Mucosa of rectum (tissue), 2 donors: ENCODE measurements around the gene MAN1C1.
A peak's percentile ranks its signal among the peaks of the same experiment; 100 is the strongest.

Experiments used
- H3K27ac ChIP-seq, 2 donors: one replicate each; pipeline ENCODE4 v1.7.0; 2013; ENCODE audit warnings: inconsistent platforms in 2 of 2, low read depth in 2 of 2, low read length in 2 of 2
- H3K27me3 ChIP-seq, 2 donors: one replicate each; pipeline ENCODE4 v1.7.0; 2013; ENCODE audit warnings: low read length in 2 of 2; ENCODE audit not compliant: control insufficient read depth in 2 of 2, insufficient read depth in 2 of 2
- H3K36me3 ChIP-seq, 2 donors: one replicate each; pipeline ENCODE4 v1.7.0; 2013; ENCODE audit warnings: low read length in 2 of 2; ENCODE audit not compliant: control insufficient read depth in 2 of 2, insufficient read depth in 2 of 2
- H3K4me1 ChIP-seq, 2 donors: one replicate each; pipeline ENCODE4 v1.7.0; 2013; ENCODE audit warnings: low read length in 2 of 2, mild to moderate bottlenecking in 1 of 2; ENCODE audit not compliant: control insufficient read depth in 2 of 2, insufficient read depth in 2 of 2
- H3K4me3 ChIP-seq, 2 donors: one replicate each; pipeline ENCODE4 v1.7.0; 2013; ENCODE audit warnings: low read length in 2 of 2
- H3K9ac ChIP-seq, 2 donors: one replicate each; pipeline ENCODE4 v1.7.0; 2013; ENCODE audit warnings: low read length in 2 of 2, low read depth in 1 of 2, mild to moderate bottlenecking in 1 of 2
- H3K9me3 ChIP-seq, 2 donors: one replicate each; pipeline ENCODE4 v1.7.0; 2013; ENCODE audit warnings: low read length in 2 of 2; ENCODE audit not compliant: control insufficient read depth in 2 of 2
- donor health status: healthy.
- donor health status: Normal muscosa, but diverticular disease.

MAN1C1 gene

GRCh38 chr1:25703041-25703440, 86.5 kb downstream of the MAN1C1 start:
- no peaks in the 10 kb centered on the region for H3K9me3 ChIP-seq
- no peaks in the 10 kb centered on the region for H3K36me3 ChIP-seq
- no peak overlapping the region for H3K27ac ChIP-seq
- no peak overlapping the region for H3K4me3 ChIP-seq
- H3K27me3 ChIP-seq: no peaks in the 10 kb centered on the region
- peaks cover 0 to 3% of the 10 kb centered on the region in 2 donors for H3K4me1 ChIP-seq
- no peak overlapping the region for H3K9ac ChIP-seq

GRCh38 chr1:25703671-25704266, 87.2 kb downstream of the MAN1C1 start:
- Histone ChIP-seq H3K9ac (no peak overlapping the region), H3K27me3 (no peaks in the 10 kb centered on the region), H3K9me3 (no peaks in the 10 kb centered on the region), H3K27ac (no peak overlapping the region), H3K4me3 (no peak overlapping the region), H3K36me3 (no peaks in the 10 kb centered on the region), H3K4me1 (peaks cover 0 to 3% of the 10 kb centered on the region in 2 donors)

DNA sequence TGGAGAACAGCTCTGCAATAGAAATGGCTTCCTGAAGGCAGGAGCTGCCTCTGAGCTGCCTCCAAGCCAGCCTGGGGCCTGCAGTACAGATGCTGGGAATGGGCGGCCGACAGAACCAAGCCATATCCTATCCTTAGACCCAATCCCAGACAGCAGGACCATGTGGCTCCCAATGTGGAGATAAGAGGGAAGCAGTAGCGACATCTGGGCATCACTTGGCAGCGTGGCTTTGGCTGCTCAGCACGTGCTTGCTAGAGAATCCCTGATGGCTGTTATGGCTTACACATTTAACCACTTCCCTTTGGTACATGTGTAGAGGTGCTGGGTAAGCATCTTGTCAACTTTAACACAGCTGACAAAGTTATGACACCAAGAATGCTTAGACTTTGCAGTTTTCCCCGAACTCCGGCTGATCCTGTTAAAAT, 87.7 kb downstream of the MAN1C1 start:
- no peak overlapping the region for H3K27ac ChIP-seq
- no peak overlapping the region for H3K9ac ChIP-seq
- no peaks in the 10 kb centered on the region for H3K27me3 ChIP-seq
- no peaks in the 10 kb centered on the region for H3K36me3 ChIP-seq
- H3K9me3 ChIP-seq: no peaks in the 10 kb centered on the region
- peaks cover 0 to 3% of the 10 kb centered on the region in 2 donors for H3K4me1 ChIP-seq
- H3K4me3 ChIP-seq: no peak overlapping the region

- Histone ChIP-seq H3K27me3 (no peaks in the 10 kb centered on the region), H3K4me3 (no peak overlapping the region), H3K27ac (no peak overlapping the region), H3K9ac (no peak overlapping the region), H3K36me3 (no peaks in the 10 kb centered on the region), H3K9me3 (no peaks in the 10 kb centered on the region), H3K4me1 (peaks cover 0 to 3% of the 10 kb centered on the region in 2 donors)
Observed at GRCh38 chr1:25705699-25706098, 89.1 kb downstream of the MAN1C1 start.

DNA sequence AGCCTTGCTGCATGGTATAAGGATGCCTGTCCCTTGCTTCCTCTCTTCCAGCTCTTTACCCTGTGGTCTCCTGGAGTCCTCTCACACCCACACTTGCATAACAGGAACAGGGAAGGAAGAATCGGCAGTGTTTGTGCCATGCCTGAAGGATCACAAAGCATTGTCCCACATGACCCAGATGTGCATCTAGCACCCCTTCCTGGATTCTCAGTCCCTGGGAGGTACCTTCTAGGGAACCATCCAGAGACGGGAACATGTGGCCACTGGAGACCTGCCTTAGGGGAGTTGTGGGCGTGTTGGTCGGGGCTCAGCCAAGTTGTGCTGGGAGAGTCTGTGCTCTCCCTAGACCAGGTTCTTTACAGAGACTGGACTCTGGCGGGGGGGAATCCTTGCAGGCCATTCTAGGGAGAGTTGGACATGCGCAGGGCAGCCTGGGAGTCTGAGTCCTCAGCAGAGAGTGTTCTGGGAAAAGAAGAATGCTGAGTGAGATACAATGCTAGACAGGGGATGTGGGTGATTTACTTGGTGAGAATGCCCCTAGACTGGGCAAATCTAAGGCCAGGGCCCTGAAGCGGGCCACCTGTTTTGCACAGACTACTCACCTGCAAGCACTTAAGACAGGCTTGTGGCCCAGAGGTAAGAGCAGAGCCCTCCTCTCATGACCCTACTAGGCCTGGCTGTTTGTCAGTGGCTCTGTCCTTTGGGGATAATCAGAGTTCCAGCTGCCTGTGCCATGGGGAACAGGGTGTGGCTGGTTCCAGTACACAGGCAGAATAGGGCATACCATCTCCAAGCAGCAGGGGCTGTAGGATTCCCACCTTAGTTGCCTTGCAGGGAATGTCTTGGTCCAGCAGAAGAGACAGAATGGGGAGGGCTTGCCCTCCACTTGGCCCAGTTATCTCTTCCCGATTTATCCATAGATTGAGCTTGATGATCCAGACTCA, 89.8 kb downstream of the MAN1C1 start:
- Histone ChIP-seq H3K9me3 (no peaks in the 10 kb centered on the region), H3K27ac (no peak overlapping the region), H3K9ac (no peak overlapping the region), H3K36me3 (no peaks in the 10 kb centered on the region), H3K27me3 (no peaks in the 10 kb centered on the region), H3K4me3 (no peak overlapping the region), H3K4me1 (peaks cover 0 to 3% of the 10 kb centered on the region in 2 donors)

- Histone ChIP-seq H3K9me3 (no peaks in the 10 kb centered on the region), H3K4me1 (peaks cover 0 to 8% of the 10 kb centered on the region in 2 donors), H3K36me3 (no peaks in the 10 kb centered on the region), H3K9ac (no peak overlapping the region), H3K27me3 (no peaks in the 10 kb centered on the region), H3K4me3 (no peak overlapping the region), H3K27ac (peak overlapping the region in 1 of 2 donors; percentile 6)
Observed at GRCh38 chr1:25707280-25708016, 90.9 kb downstream of the MAN1C1 start.

DNA sequence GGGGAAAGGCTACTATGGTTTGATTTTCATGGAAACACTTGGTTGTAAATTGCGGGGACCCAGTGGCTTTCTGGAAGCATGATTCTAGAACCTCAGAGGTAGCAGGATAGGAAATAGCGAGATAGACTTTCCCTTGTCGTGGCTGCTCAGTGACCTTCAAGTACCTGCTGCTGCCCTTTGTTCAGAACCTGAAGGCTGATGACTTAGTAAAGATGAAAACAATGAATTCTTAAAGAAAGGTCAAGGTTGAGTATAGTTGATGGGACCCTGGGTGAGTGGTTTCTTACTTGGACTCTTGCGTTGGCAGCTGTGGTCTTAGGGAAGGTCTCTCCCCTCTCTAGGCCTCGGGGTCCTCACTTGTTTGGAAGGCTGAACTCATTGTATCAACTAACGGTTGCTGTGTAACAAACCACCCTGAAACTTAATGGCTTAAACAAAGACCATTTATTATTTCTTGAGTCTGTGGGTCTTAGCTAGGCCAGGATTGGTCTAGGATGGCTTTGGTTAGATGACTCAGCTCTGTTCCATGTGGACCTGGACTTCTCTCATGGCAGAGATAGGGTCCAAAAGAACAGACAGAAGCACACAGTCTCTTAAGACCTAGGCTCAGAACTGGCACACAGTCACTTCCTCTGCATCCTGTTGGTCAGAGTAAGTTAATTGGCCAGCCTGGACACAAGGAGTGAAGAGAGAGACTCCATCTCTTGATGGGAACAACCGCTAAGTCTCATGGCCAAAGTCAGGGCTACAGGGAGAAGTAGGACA, 94.2 kb downstream of the MAN1C1 start:
- Histone ChIP-seq H3K4me3 (no peak overlapping the region), H3K9ac (no peak overlapping the region), H3K9me3 (no peaks in the 10 kb centered on the region), H3K36me3 (no peaks in the 10 kb centered on the region), H3K4me1 (peaks cover 0 to 6% of the 10 kb centered on the region in 2 donors), H3K27me3 (no peaks in the 10 kb centered on the region), H3K27ac (no peak overlapping the region)

DNA sequence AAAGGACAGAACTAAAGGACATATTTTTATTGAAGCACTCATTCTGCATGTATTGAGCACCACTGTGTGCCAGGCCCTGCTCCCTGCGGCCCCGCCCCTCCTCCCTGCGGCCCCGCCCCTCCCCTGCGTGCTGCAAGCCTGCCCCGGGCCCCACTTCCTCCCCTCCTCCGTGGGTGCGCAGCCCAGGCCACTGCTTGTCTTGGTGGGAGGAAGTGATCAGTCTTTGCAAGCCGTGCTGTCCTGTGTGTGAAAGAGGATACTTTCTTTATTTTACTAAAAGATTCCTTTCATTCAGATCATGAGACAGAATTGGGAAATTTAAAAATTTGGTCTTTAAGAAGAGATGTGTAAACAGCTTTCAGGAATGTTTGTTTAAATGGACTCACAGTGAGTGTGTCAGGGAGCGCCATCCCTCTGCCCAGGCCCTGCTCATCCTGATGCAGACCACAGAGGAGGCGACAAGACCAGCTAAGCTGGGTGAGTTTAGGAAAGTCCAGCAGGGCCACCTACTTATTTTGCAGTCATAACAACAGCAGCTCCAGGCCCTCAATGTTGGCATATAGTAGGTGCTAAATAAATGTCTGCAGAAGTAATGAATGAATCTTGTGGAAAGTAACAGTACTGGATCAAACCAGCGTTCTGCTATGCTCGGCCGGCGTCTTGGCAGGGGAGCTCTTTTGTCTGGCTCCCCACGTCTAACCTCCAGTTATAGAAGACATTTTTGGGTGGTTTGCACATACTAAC, 95.1 kb downstream of the MAN1C1 start:
- H3K9ac ChIP-seq: no peak overlapping the region
- H3K27ac ChIP-seq: no peak overlapping the region
- H3K9me3 ChIP-seq: no peaks in the 10 kb centered on the region
- H3K27me3 ChIP-seq: no peaks in the 10 kb centered on the region
- no peaks in the 10 kb centered on the region for H3K36me3 ChIP-seq
- H3K4me3 ChIP-seq: no peak overlapping the region
- H3K4me1 ChIP-seq: peaks cover 0 to 6% of the 10 kb centered on the region in 2 donors

DNA sequence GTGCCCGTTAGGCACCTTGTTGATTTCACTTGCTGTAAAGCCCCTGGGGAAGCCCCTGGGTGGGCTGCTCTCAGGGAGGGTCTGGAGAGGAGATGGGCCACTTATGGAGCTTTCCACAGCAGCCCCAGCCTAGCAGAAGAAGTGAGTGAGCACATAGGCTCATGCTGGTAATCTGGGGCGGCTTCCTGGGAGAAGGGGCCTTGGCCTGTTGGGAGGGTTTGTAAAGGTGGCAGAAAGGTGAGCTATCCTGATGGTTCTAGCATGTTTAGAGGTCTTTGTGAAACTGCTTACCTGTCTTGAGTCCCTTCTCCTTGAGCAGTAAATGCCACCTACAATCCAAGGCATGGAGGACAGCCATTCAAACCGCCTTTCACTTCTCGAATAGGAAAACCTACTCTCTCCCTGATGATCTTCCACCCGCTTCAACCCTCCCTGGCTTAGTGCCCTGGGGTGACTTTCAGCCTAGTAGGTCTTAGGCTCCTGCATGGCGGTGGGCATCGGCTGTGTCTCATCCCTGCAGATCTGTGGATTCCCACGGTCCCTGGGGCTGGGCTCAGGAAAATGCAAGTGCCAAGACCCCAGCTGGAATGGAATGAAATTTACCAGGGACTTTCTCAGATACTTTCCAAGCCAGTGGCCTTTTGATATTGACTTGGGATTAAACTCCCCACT, 95.8 kb downstream of the MAN1C1 start:
- no peak overlapping the region for H3K4me3 ChIP-seq
- H3K27ac ChIP-seq: no peak overlapping the region
- no peaks in the 10 kb centered on the region for H3K27me3 ChIP-seq
- peaks cover 0 to 6% of the 10 kb centered on the region in 2 donors for H3K4me1 ChIP-seq
- H3K9me3 ChIP-seq: no peaks in the 10 kb centered on the region
- no peaks in the 10 kb centered on the region for H3K36me3 ChIP-seq
- no peak overlapping the region for H3K9ac ChIP-seq
